IMR-90 (cell line): ENCODE measurements around the gene LAMTOR3. TPM values are rescaled to one million over a fixed set of nuclear protein-coding genes. Genes with fewer than 3 reads are reported as not detected.

Source experiments
- ATAC-seq: fragments of 200-7000 bp; cut with Tn5 transposase; 2 replicates; pipeline ENCODE4 v1.9.1; 2020; ENCODE audit warnings: low read depth, mild to moderate bottlenecking, moderate library complexity
- BruUV-seq: library from RNA; stranded (reverse); fragments of 400-500 nt; replicated peaks from 2 replicates; lab custom pipeline; 2021; lab: Mats Ljungman, UMichigan
- CTCF ChIA-PET: fragments of 300-600 bp; formaldehyde crosslinking; extraction: SDS; loops from one replicate; lab custom pipeline; 2021; ENCODE audit warnings: antibody characterized with exemption; lab: Yijun Ruan, JAX
- POLR2A ChIA-PET: fragments of 300-600 bp; sonication (Branson Sonifier 250); formaldehyde crosslinking; loops from one replicate; lab custom pipeline; 2022; ENCODE audit warnings: antibody characterized with exemption; ENCODE audit not compliant: unreplicated experiment; lab: Charles Lee
- DNase-seq: peaks from one replicate; pipeline ENCODE4 v3.0.0; 2013
- H2AFZ ChIP-seq: replicated peaks from 2 replicates; pipeline ENCODE3; 2013; ENCODE audit warnings: low read length, mild to moderate bottlenecking; ENCODE audit not compliant: poor library complexity
- H2AK5ac ChIP-seq: 2 replicates; pipeline ENCODE4 v1.6.1; 2013; ENCODE audit warnings: low read depth, low read length, inconsistent platforms
- H2AK9ac ChIP-seq: replicated peaks from 2 replicates; pipeline ENCODE3; 2013; ENCODE audit warnings: mild to moderate bottlenecking, low read depth, low read length, moderate library complexity; ENCODE audit not compliant: poor library complexity
- H2BK120ac ChIP-seq: 2 replicates; pipeline ENCODE4 v1.6.1; 2013; ENCODE audit warnings: low read depth, low read length, inconsistent platforms
- H2BK15ac ChIP-seq: 3 replicates; pipeline ENCODE4 v1.6.1; 2013; ENCODE audit warnings: low read depth, low read length, inconsistent platforms
- H2BK20ac ChIP-seq: 2 replicates; pipeline ENCODE4 v1.6.1; 2013; ENCODE audit warnings: low read depth, mild to moderate bottlenecking, inconsistent platforms, low read length, moderate library complexity
- H2BK5ac ChIP-seq: 2 replicates; pipeline ENCODE4 v1.6.1; 2013; ENCODE audit warnings: mild to moderate bottlenecking, low read depth, low read length, inconsistent platforms; ENCODE audit not compliant: poor library complexity, severe bottlenecking
- H3K14ac ChIP-seq: replicated peaks from 2 replicates; pipeline ENCODE4 v1.6.1; 2013; ENCODE audit warnings: low read depth, low read length, inconsistent platforms
- H3K18ac ChIP-seq: 2 replicates; pipeline ENCODE4 v1.6.1; 2013; ENCODE audit warnings: low read depth, low read length, control low read depth
- H3K23ac ChIP-seq: 2 replicates; pipeline ENCODE4 v1.6.1; 2013; ENCODE audit warnings: low read depth, low read length, inconsistent platforms
- H3K27ac ChIP-seq: 2 replicates; pipeline ENCODE4 v1.5.1; 2013; ENCODE audit warnings: mild to moderate bottlenecking, control low read depth, low read length; ENCODE audit not compliant: insufficient read depth
- H3K27me3 ChIP-seq: 2 replicates; pipeline ENCODE4 v1.6.1; 2013; ENCODE audit warnings: low read length; ENCODE audit not compliant: control insufficient read depth, insufficient read depth
- H3K36me3 ChIP-seq: 2 replicates; pipeline ENCODE4 v1.6.1; 2013; ENCODE audit warnings: low read length, mixed read lengths; ENCODE audit not compliant: control insufficient read depth, insufficient read depth
- H3K4ac ChIP-seq: 2 replicates; pipeline ENCODE4 v1.6.1; 2013; ENCODE audit warnings: low read depth, low read length, inconsistent platforms
- H3K4me1 ChIP-seq: 2 replicates; pipeline ENCODE4 v1.6.1; 2013; ENCODE audit warnings: low read length, mixed read lengths; ENCODE audit not compliant: control insufficient read depth, insufficient read depth
- H3K4me2 ChIP-seq: 2 replicates; pipeline ENCODE4 v1.6.1; 2013; ENCODE audit warnings: low read depth, mild to moderate bottlenecking, control low read depth, low read length, moderate library complexity
- H3K4me3 ChIP-seq: 2 replicates; pipeline ENCODE4 v1.5.1; 2013; ENCODE audit warnings: low read depth, mild to moderate bottlenecking, control low read depth, low read length, moderate library complexity; ENCODE audit not compliant: insufficient read depth
- H3K56ac ChIP-seq: 2 replicates; pipeline ENCODE4 v1.6.1; 2013; ENCODE audit warnings: low read length, inconsistent platforms; ENCODE audit not compliant: insufficient read depth; ENCODE audit errors: extremely low read depth
- H3K79me1 ChIP-seq, 2 experiments: 2 replicates each; pipeline ENCODE4 v1.6.1; 2013; ENCODE audit warnings: low read length in 2 of 2, inconsistent platforms in 1 of 2, low read depth in 1 of 2
- H3K9ac ChIP-seq: 2 replicates; pipeline ENCODE4 v1.6.1; 2013; ENCODE audit warnings: low read depth, low read length, control low read depth
- H3K9me1 ChIP-seq: 2 replicates; pipeline ENCODE4 v1.6.1; 2013; ENCODE audit warnings: low read length, inconsistent platforms; ENCODE audit not compliant: insufficient read depth
- H3K9me3 ChIP-seq: 2 replicates; pipeline ENCODE4 v1.6.1; 2013; ENCODE audit warnings: low read length; ENCODE audit not compliant: control insufficient read depth, insufficient read depth
- H4K20me1 ChIP-seq: 2 replicates; pipeline ENCODE4 v1.6.1; 2013; ENCODE audit warnings: low read length, inconsistent platforms; ENCODE audit not compliant: insufficient read depth
- H4K5ac ChIP-seq: 2 replicates; pipeline ENCODE4 v1.6.1; 2013; ENCODE audit warnings: mild to moderate bottlenecking, low read depth, low read length, control low read depth
- H4K8ac ChIP-seq, 2 experiments: 2 replicates each; pipeline ENCODE4 v1.6.1; 2013; ENCODE audit warnings: low read depth in 2 of 2, low read length in 2 of 2, control low read depth in 1 of 2, inconsistent platforms in 1 of 2
- H4K91ac ChIP-seq: 2 replicates; pipeline ENCODE4 v1.6.1; 2013; ENCODE audit warnings: low read depth, low read length, inconsistent platforms; ENCODE audit not compliant: insufficient read depth
- BHLHE40 ChIP-seq: fragments of 150-350 bp; IDR thresholded peaks from 2 replicates; pipeline ENCODE4 v1.6.1; 2016; ENCODE audit warnings: mild to moderate bottlenecking, low read depth, low read length
- CEBPB ChIP-seq: IDR thresholded peaks from 2 replicates; pipeline ENCODE4 v1.6.1; 2012; ENCODE audit warnings: low read depth, low read length, improper control_type of control experiment
- CHD1 ChIP-seq: IDR thresholded peaks from 2 replicates; pipeline ENCODE4 v1.6.1; 2012; ENCODE audit warnings: low read depth, low read length, improper control_type of control experiment
- FOS ChIP-seq: fragments of 150-350 bp; IDR thresholded peaks from 2 replicates; pipeline ENCODE4 v1.6.1; 2016; ENCODE audit warnings: low read depth, low read length
- MAFK ChIP-seq: IDR thresholded peaks from 2 replicates; pipeline ENCODE4 v1.6.1; 2012; ENCODE audit warnings: low read depth, low read length, improper control_type of control experiment
- MAZ ChIP-seq: IDR thresholded peaks from 2 replicates; pipeline ENCODE4 v1.6.1; 2012; ENCODE audit warnings: low read depth, mild to moderate bottlenecking, low read length, improper control_type of control experiment, moderate library complexity, borderline replicate concordance
- MXI1 ChIP-seq: IDR thresholded peaks from 2 replicates; pipeline ENCODE4 v1.6.1; 2012; ENCODE audit warnings: low read depth, mild to moderate bottlenecking, low read length, moderate library complexity, borderline replicate concordance
- NFE2L2 ChIP-seq: fragments of 150-350 bp; IDR thresholded peaks from 2 replicates; pipeline ENCODE4 v1.6.1; 2016; ENCODE audit warnings: low read depth, mild to moderate bottlenecking, low read length
- POLR2A ChIP-seq: IDR thresholded peaks from 2 replicates; pipeline ENCODE4 v1.6.1; 2012; ENCODE audit warnings: mild to moderate bottlenecking, low read depth, low read length
- RAD21 ChIP-seq: IDR thresholded peaks from 2 replicates; pipeline ENCODE4 v1.6.1; 2012; ENCODE audit warnings: low read length, improper control_type of control experiment
- RCOR1 ChIP-seq: IDR thresholded peaks from 2 replicates; pipeline ENCODE4 v1.6.1; 2012; ENCODE audit warnings: mild to moderate bottlenecking, low read length, improper control_type of control experiment; ENCODE audit not compliant: insufficient replicate concordance
- RFX5 ChIP-seq: IDR thresholded peaks from 2 replicates; pipeline ENCODE4 v1.8.0; 2012; ENCODE audit warnings: low read depth, mild to moderate bottlenecking, low read length, moderate library complexity
- SMC3 ChIP-seq: fragments of 150-350 bp; IDR thresholded peaks from 2 replicates; pipeline ENCODE4 v1.6.1; 2016; ENCODE audit warnings: low read depth, mild to moderate bottlenecking, antibody characterized with exemption, low read length, moderate library complexity
- WGBS, 2 experiments: methylation state at CpG; one replicate each; pipeline versions ENCODE4 v1.1.5 to v1.1.7; 2013; ENCODE audit warnings: missing lambda C conversion rate in 2 of 2; ENCODE audit not compliant: insufficient read length in 1 of 2; ENCODE audit errors: extremely low coverage in 2 of 2; 5-methylcytosine and 5-hydroxymethylcytosine counted together
- dilution Hi-C: fragments of 300-500 bp; cut with HindIII; formaldehyde crosslinking; loops from one replicate; pipeline ENCODE4 v1.14.3; 2018; ENCODE audit warnings: low sequenced_read_pairs; ENCODE audit not compliant: unreplicated experiment
- in situ Hi-C: fragments of 300-500 bp; cut with MboI; formaldehyde crosslinking; loops from 3 replicates; pipeline ENCODE4 v1.14.3; 2019; ENCODE audit warnings: low sequenced_read_pairs, inconsistent platforms, mixed read lengths
- intact Hi-C: fragments of 100-400 bp; cut with micrococcal nuclease; formaldehyde crosslinking; loops from 2 replicates; pipeline ENCODE4 v1.10.0; 2022
- polyA plus RNA-seq, 3 experiments: library from polyadenylated mRNA; depleted of rRNA; stranded (reverse); fragments of >200 nt; gene quantifications; 2 replicates each; pipeline ENCODE4 v1.2.3, GENCODE V29; 2012; ENCODE audit warnings: low replicate concordance in 1 of 3
- total RNA-seq: library from RNA; depleted of rRNA; stranded (reverse); fragments of >200 nt; gene quantifications from 2 replicates; pipeline ENCODE4 v1.2.3, GENCODE V29; 2012
- TF ChIP-seq, protein P1 (sequence below): fragments of 150-350 bp; IDR thresholded peaks from 2 replicates; pipeline ENCODE4 v1.6.1; 2016; ENCODE audit warnings: low read depth, mild to moderate bottlenecking, low read length, moderate library complexity, borderline replicate concordance
- TF ChIP-seq, protein P2 (sequence below): conservative IDR thresholded peaks from 2 replicates; pipeline ENCODE4 v1.5.1; 2012; ENCODE audit warnings: mild to moderate bottlenecking, low read depth, low read length, improper control_type of control experiment
- TF ChIP-seq, protein P3 (sequence below): fragments of 150-350 bp; IDR thresholded peaks from 2 replicates; pipeline ENCODE4 v1.6.1; 2017; ENCODE audit warnings: mild to moderate bottlenecking, antibody characterized with exemption, low read length, low read depth

Gene LAMTOR3
- total and polyA plus RNA-seq, 2 of the 4 experiments (the other 2 are of a cell fraction): 28.6 to 35.7 TPM

DNA sequence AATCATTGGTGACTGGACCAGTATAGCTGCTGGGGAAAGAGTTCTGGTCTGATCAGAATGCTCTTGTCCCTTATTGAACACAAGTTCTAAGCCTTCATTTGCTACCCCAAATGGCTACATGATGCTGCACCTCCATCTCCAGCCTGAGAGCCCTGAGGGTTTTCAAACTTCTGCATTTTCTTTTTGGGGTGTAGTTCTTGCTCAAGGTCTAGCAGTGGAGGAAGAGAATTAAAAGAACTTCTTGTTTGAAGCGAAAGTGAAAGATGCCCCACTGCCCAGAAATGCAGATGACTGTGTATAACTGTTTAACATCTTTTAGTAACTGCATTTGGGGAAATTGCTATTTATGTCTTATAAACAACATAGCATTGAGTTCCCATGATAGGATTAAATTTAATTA, 38.5 kb downstream of the LAMTOR3 start:
- Histone ChIP-seq H4K91ac (no peak overlapping the region), H3K4me3 (no peak overlapping the region), H3K4me1 (no peaks in the 10 kb centered on the region), H3K36me3 (no peaks in the 10 kb centered on the region), H3K14ac (no peak overlapping the region), H2BK5ac (no peak overlapping the region), H3K79me1 (no peaks in the 10 kb centered on the region), H3K56ac (no peak overlapping the region), H2BK20ac (no peak overlapping the region), H3K27me3 (peaks cover 10% of the 10 kb centered on the region), H3K9ac (no peak overlapping the region), H3K4ac (no peak overlapping the region), H3K4me2 (peak overlapping the region; percentile 26; the same call in 1 of the 2 replicates), H4K5ac (no peak overlapping the region), H3K9me1 (no peaks in the 10 kb centered on the region), H2BK120ac (no peak overlapping the region), H2AK9ac (no peak overlapping the region), H2BK15ac (no peak overlapping the region), H4K20me1 (no peaks in the 10 kb centered on the region), H2AK5ac (no peak overlapping the region), H3K27ac (no peak overlapping the region), H3K9me3 (no peaks in the 10 kb centered on the region), H3K18ac (no peak overlapping the region), H4K8ac (no peak overlapping the region), H2AFZ (no peak overlapping the region), H3K23ac (no peak overlapping the region)
- WGBS, 2 experiments: no CpG with 5 or more reads among the region's 1 CpG
- no peak for TF ChIP-seq FOS
- no peak for TF ChIP-seq BHLHE40
- TF ChIP-seq RFX5: no peak
- no peak for TF ChIP-seq RAD21
- no peak for TF ChIP-seq MAFK
- TF ChIP-seq, protein P1, sequence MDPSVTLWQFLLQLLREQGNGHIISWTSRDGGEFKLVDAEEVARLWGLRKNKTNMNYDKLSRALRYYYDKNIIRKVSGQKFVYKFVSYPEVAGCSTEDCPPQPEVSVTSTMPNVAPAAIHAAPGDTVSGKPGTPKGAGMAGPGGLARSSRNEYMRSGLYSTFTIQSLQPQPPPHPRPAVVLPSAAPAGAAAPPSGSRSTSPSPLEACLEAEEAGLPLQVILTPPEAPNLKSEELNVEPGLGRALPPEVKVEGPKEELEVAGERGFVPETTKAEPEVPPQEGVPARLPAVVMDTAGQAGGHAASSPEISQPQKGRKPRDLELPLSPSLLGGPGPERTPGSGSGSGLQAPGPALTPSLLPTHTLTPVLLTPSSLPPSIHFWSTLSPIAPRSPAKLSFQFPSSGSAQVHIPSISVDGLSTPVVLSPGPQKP: no peak
- TF ChIP-seq MAZ: no peak
- TF ChIP-seq, protein P2, sequence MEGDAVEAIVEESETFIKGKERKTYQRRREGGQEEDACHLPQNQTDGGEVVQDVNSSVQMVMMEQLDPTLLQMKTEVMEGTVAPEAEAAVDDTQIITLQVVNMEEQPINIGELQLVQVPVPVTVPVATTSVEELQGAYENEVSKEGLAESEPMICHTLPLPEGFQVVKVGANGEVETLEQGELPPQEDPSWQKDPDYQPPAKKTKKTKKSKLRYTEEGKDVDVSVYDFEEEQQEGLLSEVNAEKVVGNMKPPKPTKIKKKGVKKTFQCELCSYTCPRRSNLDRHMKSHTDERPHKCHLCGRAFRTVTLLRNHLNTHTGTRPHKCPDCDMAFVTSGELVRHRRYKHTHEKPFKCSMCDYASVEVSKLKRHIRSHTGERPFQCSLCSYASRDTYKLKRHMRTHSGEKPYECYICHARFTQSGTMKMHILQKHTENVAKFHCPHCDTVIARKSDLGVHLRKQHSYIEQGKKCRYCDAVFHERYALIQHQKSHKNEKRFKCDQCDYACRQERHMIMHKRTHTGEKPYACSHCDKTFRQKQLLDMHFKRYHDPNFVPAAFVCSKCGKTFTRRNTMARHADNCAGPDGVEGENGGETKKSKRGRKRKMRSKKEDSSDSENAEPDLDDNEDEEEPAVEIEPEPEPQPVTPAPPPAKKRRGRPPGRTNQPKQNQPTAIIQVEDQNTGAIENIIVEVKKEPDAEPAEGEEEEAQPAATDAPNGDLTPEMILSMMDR: no peak
- no peak for TF ChIP-seq POLR2A
- no peak for TF ChIP-seq CEBPB
- TF ChIP-seq MXI1: no peak
- TF ChIP-seq CHD1: no peak
- TF ChIP-seq NFE2L2: no peak
- TF ChIP-seq, protein P3, sequence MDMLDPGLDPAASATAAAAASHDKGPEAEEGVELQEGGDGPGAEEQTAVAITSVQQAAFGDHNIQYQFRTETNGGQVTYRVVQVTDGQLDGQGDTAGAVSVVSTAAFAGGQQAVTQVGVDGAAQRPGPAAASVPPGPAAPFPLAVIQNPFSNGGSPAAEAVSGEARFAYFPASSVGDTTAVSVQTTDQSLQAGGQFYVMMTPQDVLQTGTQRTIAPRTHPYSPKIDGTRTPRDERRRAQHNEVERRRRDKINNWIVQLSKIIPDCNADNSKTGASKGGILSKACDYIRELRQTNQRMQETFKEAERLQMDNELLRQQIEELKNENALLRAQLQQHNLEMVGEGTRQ: no peak
- no peak for TF ChIP-seq SMC3
- no peak for TF ChIP-seq RCOR1
- no TSS peak for BruUV-seq
- ATAC-seq: peak; percentile 40; the same call in 1 of the 2 replicates
- POLR2A ChIA-PET: no interaction called here
- no peak for DNase-seq
- in situ Hi-C loops (no loop called here), dilution Hi-C loops (no loop called here), intact Hi-C loops (no loop called here)
- CTCF ChIA-PET: no interaction called here
